Karpas-422 (cell line): ENCODE results near the gene ITGAL. TPM values are rescaled to one million over a fixed set of nuclear protein-coding genes. Genes with fewer than 3 reads are reported as not detected.

Experiments
- DNase-seq: peaks from one replicate; pipeline ENCODE4 v3.0.0-alpha.2; 2015
- H2AFZ ChIP-seq: fragments of 200-600 bp; sonication (generic); 2 replicates; pipeline ENCODE4 v1.6.1; 2014; ENCODE audit warnings: antibody characterized with exemption, low read length, mixed read lengths
- H3K27ac ChIP-seq: fragments of 200-600 bp; sonication (generic); 2 replicates; pipeline ENCODE4 v1.5.1; 2014; ENCODE audit warnings: mild to moderate bottlenecking, low read length, moderate library complexity
- H3K27me3 ChIP-seq: fragments of 200-600 bp; sonication (generic); 2 replicates; pipeline ENCODE4 v1.6.1; 2014; ENCODE audit warnings: low read length, mixed read lengths
- H3K36me3 ChIP-seq: fragments of 200-600 bp; sonication (generic); 2 replicates; pipeline ENCODE4 v1.6.1; 2014; ENCODE audit warnings: low read length, mixed read lengths; ENCODE audit not compliant: insufficient read depth
- H3K4me1 ChIP-seq: fragments of 200-600 bp; sonication (generic); 2 replicates; pipeline ENCODE4 v1.6.1; 2014; ENCODE audit warnings: mild to moderate bottlenecking, low read length, mixed read lengths
- H3K4me2 ChIP-seq: fragments of 200-600 bp; sonication (generic); 2 replicates; pipeline ENCODE4 v1.6.1; 2014; ENCODE audit warnings: low read length, low read depth, mild to moderate bottlenecking; ENCODE audit not compliant: poor library complexity, severe bottlenecking
- H3K4me3 ChIP-seq: fragments of 200-600 bp; sonication (generic); 2 replicates; pipeline ENCODE4 v1.5.1; 2014; ENCODE audit warnings: mild to moderate bottlenecking, antibody characterized with exemption, low read length, mixed read lengths
- H3K79me2 ChIP-seq: fragments of 200-600 bp; sonication (generic); 2 replicates; pipeline ENCODE4 v1.6.1; 2014; ENCODE audit warnings: mild to moderate bottlenecking, low read length, mixed read lengths
- H3K9ac ChIP-seq: fragments of 200-600 bp; sonication (generic); 2 replicates; pipeline ENCODE4 v1.6.0; 2014; ENCODE audit warnings: low read length
- H3K9me2 ChIP-seq: fragments of 200-600 bp; sonication (generic), shearing (Covaris generic); replicated peaks from 2 replicates; pipeline ENCODE4 v1.6.0; 2014; ENCODE audit warnings: mild to moderate bottlenecking, low read length, moderate library complexity; ENCODE audit not compliant: insufficient read depth
- H3K9me3 ChIP-seq: fragments of 300-700, 200-600 bp; sonication (generic); 2 replicates; pipeline ENCODE4 v1.6.1; 2014; ENCODE audit warnings: low read length, mixed read lengths
- H4K20me1 ChIP-seq: fragments of 200-600 bp; sonication (generic); 2 replicates; pipeline ENCODE4 v1.6.1; 2014; ENCODE audit warnings: mild to moderate bottlenecking, antibody characterized with exemption, low read length, low read depth; ENCODE audit not compliant: insufficient read depth
- total RNA-seq: library from RNA; depleted of rRNA; stranded (reverse); fragments of >200 nt; shearing (Covaris generic); gene quantifications from 2 replicates; pipeline ENCODE4 v1.2.3, GENCODE V29; 2014; ENCODE audit warnings: low replicate concordance

The ITGAL gene
- total RNA-seq, 1 experiment from 2014 or later = 0.07 TPM

- H3K27me3 ChIP-seq = no peaks in the 10 kb centered on the region
- no peaks in the 10 kb centered on the region for H3K79me2 ChIP-seq
- no peaks in the 10 kb centered on the region for H3K4me1 ChIP-seq
- no peak overlapping the region for H2AFZ ChIP-seq
- H3K4me3 ChIP-seq = no peak overlapping the region
- no peaks in the 10 kb centered on the region for H3K9me2 ChIP-seq
- no peak overlapping the region for H3K27ac ChIP-seq
- peaks cover 2% of the 10 kb centered on the region; the same call in 1 of the 2 replicates for H3K36me3 ChIP-seq
- no peaks in the 10 kb centered on the region for H3K9me3 ChIP-seq
- no peaks in the 10 kb centered on the region for H4K20me1 ChIP-seq
- no peak overlapping the region for H3K4me2 ChIP-seq
- H3K9ac ChIP-seq = no peak overlapping the region
- DNase-seq = no peak
These were observed 76.1 kb downstream of the ITGAL start for GRCh38 chr16:30548416-30549253.

DNA sequence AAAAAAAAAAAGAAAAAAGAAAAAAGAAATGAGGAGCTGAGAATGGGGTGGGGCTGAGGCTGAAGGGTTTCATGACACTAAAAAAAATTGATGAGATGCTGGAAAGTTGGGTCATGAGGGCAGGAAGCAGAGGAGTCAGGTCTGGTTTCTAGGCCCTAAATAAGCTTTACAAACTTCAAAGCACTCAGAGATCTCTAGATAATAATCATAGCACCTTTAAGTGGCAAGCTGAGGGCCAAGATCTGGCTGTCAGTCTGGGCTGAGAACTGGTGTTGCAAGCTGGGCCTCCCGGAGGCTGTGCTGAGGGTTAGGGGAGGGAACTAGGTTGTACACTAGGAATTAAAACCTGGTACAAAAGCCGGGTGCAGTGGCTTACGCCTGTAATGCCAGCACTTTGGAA, 79.2 kb downstream of the ITGAL start:
- Histone ChIP-seq H3K36me3 (peaks cover 5% of the 10 kb centered on the region; the same call in 1 of the 2 replicates), H3K4me2 (no peak overlapping the region), H3K9ac (no peak overlapping the region), H3K4me3 (no peak overlapping the region), H3K27ac (no peak overlapping the region), H3K9me2 (no peaks in the 10 kb centered on the region), H4K20me1 (no peaks in the 10 kb centered on the region), H3K9me3 (no peaks in the 10 kb centered on the region), H3K79me2 (peaks cover 5% of the 10 kb centered on the region), H3K27me3 (no peaks in the 10 kb centered on the region), H2AFZ (no peak overlapping the region), H3K4me1 (no peaks in the 10 kb centered on the region)
- DNase-seq = no peak

DNA sequence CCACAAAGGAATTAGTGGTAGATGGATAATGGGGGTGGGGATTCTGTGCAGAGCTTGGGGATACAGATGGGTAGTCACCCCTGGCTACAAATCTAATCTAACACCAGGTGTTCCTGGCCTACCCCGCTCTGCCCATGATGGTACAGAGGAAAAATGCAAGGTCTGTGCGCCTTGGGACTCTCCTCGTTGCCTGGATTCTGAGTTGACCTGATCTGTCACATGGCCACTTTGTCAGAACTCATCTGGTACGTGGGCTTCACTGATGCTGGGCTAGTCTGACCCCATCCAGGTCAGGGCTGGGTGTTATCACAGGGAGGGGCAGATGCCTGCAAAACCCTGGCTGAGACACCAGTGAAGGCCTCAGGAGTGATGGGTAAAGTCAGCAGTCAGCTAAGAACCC, 80.4 kb downstream of the ITGAL start:
- Histone ChIP-seq H2AFZ (no peak overlapping the region), H3K9me2 (no peaks in the 10 kb centered on the region), H3K9me3 (no peaks in the 10 kb centered on the region), H3K4me3 (no peak overlapping the region), H3K4me1 (peaks cover 5% of the 10 kb centered on the region), H3K27ac (no peak overlapping the region), H4K20me1 (no peaks in the 10 kb centered on the region), H3K27me3 (no peaks in the 10 kb centered on the region), H3K79me2 (peaks cover 15% of the 10 kb centered on the region), H3K36me3 (peaks cover 5% of the 10 kb centered on the region; the same call in 1 of the 2 replicates), H3K4me2 (no peak overlapping the region), H3K9ac (no peak overlapping the region)
- no peak for DNase-seq

DNA sequence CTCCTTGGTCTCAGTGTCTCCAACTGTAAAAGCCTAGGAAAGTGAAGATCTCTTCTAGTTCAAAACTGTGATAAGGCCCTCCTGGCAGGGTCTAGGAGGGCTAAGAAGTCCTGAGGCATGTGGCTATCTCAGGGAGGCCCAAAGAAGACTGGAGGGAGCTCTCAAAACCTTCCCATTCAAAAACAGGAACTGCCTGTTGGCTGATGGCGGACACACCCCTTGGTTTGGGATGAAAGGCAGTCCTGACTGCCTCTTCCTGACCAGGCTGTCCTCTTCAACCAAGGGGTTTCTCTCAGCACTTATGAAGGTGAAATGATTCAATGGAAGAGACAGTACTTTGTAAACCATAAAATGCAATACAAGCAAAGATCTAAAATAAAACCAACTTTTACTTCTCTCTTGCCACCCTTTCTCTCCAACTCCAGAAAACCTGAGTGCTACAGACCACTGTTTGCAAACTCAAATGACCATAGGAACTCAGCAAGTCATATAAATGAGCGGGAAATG, 80.9 kb downstream of the ITGAL start:
- no peaks in the 10 kb centered on the region for H3K27me3 ChIP-seq
- no peaks in the 10 kb centered on the region for H3K9me2 ChIP-seq
- H3K4me2 ChIP-seq = no peak overlapping the region
- DNase-seq = no peak
- H3K4me3 ChIP-seq = no peak overlapping the region
- H3K9me3 ChIP-seq = no peaks in the 10 kb centered on the region
- H4K20me1 ChIP-seq = no peaks in the 10 kb centered on the region
- H3K36me3 ChIP-seq = peaks cover 5% of the 10 kb centered on the region; the same call in 1 of the 2 replicates
- H3K79me2 ChIP-seq = peaks cover 15% of the 10 kb centered on the region
- no peak overlapping the region for H2AFZ ChIP-seq
- no peak overlapping the region for H3K27ac ChIP-seq
- peaks cover 5% of the 10 kb centered on the region for H3K4me1 ChIP-seq
- no peak overlapping the region for H3K9ac ChIP-seq

DNA sequence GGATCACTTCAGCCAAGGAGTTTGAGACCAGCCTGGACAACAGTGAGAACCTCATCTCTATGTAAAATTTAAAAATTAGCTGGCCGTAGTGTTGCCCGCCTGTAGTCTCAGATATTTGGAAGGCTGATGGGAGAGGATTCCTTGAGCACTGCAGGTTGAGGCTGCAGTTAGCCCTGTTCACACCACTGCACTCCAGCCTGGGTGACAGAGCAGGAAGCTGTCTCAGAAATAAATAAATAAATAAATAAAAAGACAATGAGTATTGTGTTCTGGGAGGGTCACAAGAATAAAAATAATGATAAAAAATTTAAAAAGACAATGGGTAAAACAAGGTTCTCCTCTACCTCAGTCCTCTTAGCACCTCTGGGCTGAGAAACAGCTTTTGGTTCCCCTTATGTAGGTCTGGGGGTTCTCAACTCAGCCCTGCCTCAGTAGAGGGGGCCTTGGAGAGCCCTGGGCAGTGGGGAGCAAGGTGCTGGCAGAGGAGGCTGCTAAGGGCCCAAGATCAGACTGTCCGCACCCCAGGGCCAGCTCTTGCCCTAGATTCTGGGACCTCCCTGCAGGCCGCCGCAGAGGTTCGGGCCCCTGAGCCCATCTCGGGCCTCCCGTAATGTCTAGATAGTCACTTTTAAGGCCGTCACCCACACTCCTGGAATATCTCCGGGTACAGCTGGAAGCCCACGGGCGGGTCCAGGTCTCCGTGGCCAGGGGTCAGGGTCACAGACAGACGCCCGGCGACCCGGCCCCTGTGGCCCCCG, 82.2 kb downstream of the ITGAL start:
- no peak overlapping the region for H3K9ac ChIP-seq
- no peaks in the 10 kb centered on the region for H3K27me3 ChIP-seq
- no peak for DNase-seq
- no peaks in the 10 kb centered on the region for H3K9me2 ChIP-seq
- H3K9me3 ChIP-seq = no peaks in the 10 kb centered on the region
- no peaks in the 10 kb centered on the region for H4K20me1 ChIP-seq
- H2AFZ ChIP-seq = no peak overlapping the region
- H3K27ac ChIP-seq = no peak overlapping the region
- no peak overlapping the region for H3K4me2 ChIP-seq
- H3K79me2 ChIP-seq = peaks cover 15% of the 10 kb centered on the region
- H3K36me3 ChIP-seq = peaks cover 5% of the 10 kb centered on the region; the same call in 1 of the 2 replicates
- no peak overlapping the region for H3K4me3 ChIP-seq
- peaks cover 9% of the 10 kb centered on the region for H3K4me1 ChIP-seq

DNA sequence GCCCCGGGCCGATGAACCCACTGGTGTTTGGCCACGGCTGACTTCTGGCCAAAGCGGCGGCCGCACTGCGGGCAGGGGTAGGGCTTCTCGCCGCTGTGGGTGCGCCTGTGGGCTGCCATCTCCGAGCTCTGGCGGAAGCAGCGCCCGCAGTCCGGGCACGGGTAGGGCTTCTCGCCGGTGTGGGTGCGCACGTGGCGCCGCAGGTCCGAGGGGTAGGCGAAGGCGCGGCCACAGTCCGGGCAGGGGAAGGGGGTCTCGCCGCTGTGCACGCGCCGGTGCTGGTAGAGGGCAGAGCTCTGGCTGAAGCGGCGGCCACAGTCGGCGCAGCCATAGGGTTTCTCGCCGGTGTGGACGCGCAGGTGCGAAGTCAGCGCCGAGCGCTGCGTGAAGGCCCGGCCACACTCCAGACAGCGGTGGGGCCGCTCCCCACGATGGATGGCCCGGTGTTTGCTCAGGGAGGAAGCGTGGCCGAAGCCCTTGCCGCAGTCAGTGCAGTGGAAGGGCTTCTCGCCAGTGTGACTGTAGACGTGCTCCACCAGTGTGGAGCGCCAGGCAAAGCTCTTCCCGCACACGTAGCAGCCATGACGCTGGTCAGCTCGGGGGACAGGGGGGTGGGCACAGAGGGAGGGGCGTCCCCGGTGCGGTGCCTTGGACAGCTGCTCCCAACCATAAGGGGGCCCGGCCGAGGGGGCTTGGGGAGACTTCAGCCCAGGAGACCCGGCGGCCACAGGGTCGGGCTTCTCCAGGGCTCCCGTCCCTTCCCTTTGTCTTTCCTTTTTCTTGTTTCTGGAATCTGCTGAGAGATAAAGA, 83.0 kb downstream of the ITGAL start:
- no peak overlapping the region for H2AFZ ChIP-seq
- DNase-seq = no peak
- peaks cover 9% of the 10 kb centered on the region for H3K4me1 ChIP-seq

GRCh38 chr16:30556125-30556473, 83.6 kb downstream of the ITGAL start:
- no peak overlapping the region for H3K9ac ChIP-seq
- H3K36me3 ChIP-seq = peaks cover 5% of the 10 kb centered on the region; the same call in 1 of the 2 replicates
- no peaks in the 10 kb centered on the region for H3K27me3 ChIP-seq
- no peaks in the 10 kb centered on the region for H3K9me3 ChIP-seq
- no peak overlapping the region for H3K27ac ChIP-seq
- H3K9me2 ChIP-seq = no peaks in the 10 kb centered on the region
- peaks cover 15% of the 10 kb centered on the region for H3K79me2 ChIP-seq
- peaks cover 9% of the 10 kb centered on the region for H3K4me1 ChIP-seq
- DNase-seq = no peak
- no peak overlapping the region for H2AFZ ChIP-seq
- no peak overlapping the region for H3K4me2 ChIP-seq
- H4K20me1 ChIP-seq = no peaks in the 10 kb centered on the region
- no peak overlapping the region for H3K4me3 ChIP-seq

More for the DNA sequence above, 83.0 kb downstream of the ITGAL start:
- Histone ChIP-seq H3K4me2 (no peak overlapping the region), H3K27ac (no peak overlapping the region), H3K79me2 (peaks cover 15% of the 10 kb centered on the region), H3K9ac (no peak overlapping the region), H3K9me2 (no peaks in the 10 kb centered on the region), H3K4me3 (no peak overlapping the region), H3K9me3 (no peaks in the 10 kb centered on the region), H4K20me1 (no peaks in the 10 kb centered on the region), H3K36me3 (peaks cover 5% of the 10 kb centered on the region; the same call in 1 of the 2 replicates), H3K27me3 (no peaks in the 10 kb centered on the region)

DNA sequence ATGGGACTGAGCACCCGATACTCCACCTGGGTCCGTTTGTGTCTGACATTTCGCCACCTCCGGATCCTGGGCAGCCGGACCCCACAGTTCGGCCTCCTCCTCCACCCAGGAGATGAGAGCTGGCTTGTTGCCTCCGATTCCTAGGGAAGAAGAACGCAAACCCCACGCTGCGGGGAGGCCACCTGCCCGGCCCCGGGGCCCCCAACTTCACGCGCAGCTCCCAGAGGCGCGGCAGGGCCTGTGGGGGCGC, 85.1 kb downstream of the ITGAL start:
- Histone ChIP-seq H3K4me2 (peak overlapping the region; percentile 83), H4K20me1 (no peaks in the 10 kb centered on the region), H2AFZ (peak overlapping the region; percentile 63), H3K9me2 (no peaks in the 10 kb centered on the region), H3K27me3 (no peaks in the 10 kb centered on the region), H3K4me3 (peak overlapping the region; percentile 76), H3K79me2 (peaks cover 15% of the 10 kb centered on the region), H3K4me1 (peaks cover 9% of the 10 kb centered on the region), H3K9ac (peak overlapping the region; percentile 89), H3K27ac (peak overlapping the region; percentile 80), H3K36me3 (peaks cover 5% of the 10 kb centered on the region; the same call in 1 of the 2 replicates), H3K9me3 (no peaks in the 10 kb centered on the region)
- DNase-seq = peak; percentile 69
